Astrocyte of the cerebellum (primary cell): ENCODE data around the gene HPS1.

ENCODE experiments used
- DNase-seq: peaks from one replicate; pipeline ENCODE4 v3.0.0-alpha.2; 2011; ENCODE audit warnings: low read depth
- H3K4me3 ChIP-seq: 2 replicates; pipeline ENCODE4 v1.5.1; 2011; ENCODE audit warnings: mild to moderate bottlenecking, low read depth, low read length, moderate library complexity
- CTCF ChIP-seq: IDR thresholded peaks from 2 replicates; pipeline ENCODE4 v1.5.1; 2012; ENCODE audit warnings: low read length, low read depth, moderate library complexity, mild to moderate bottlenecking; ENCODE audit errors: missing control alignments
- in situ Hi-C: cut with HindIII; loops from 2 replicates; pipeline ENCODE4 v1.10.0; 2017; ENCODE audit warnings: low sequenced_read_pairs

The HPS1 gene

GRCh38 chr10:98370831-98371820 lies 75.6 kb downstream of the HPS1 start:
- DNase-seq = no peak
- in situ Hi-C loops = loop anchor here (10.0 kb wide), 1 partner anchor 116 kb away; no protein-coding TSS in a partner anchor
- H3K4me3 ChIP-seq = no peak overlapping the region
- no peak for TF ChIP-seq CTCF

- no peak for TF ChIP-seq CTCF
- no peak overlapping the region for H3K4me3 ChIP-seq
- no peak for DNase-seq
- in situ Hi-C loops = loop anchor here (10.0 kb wide), 1 partner anchor 115 kb away; no protein-coding TSS in a partner anchor
These were observed 76.9 kb downstream of the HPS1 start for GRCh38 chr10:98369801-98370200.

GRCh38 chr10:98368644-98369043 lies 78.1 kb downstream of the HPS1 start:
- TF ChIP-seq CTCF = no peak
- in situ Hi-C loops = no loop called here
- H3K4me3 ChIP-seq = no peak overlapping the region
- no peak for DNase-seq

- in situ Hi-C loops = no loop called here
- TF ChIP-seq CTCF = no peak
- no peak for DNase-seq
- H3K4me3 ChIP-seq = no peak overlapping the region
These were observed 78.9 kb downstream of the HPS1 start for GRCh38 chr10:98367604-98368451.
